NCI-H1930 (cell line): Measurements from ENCODE around the gene B3GNT5.

Source experiments
- DNase-seq, 2 experiments: peaks; one replicate each; lab custom pipeline; 2025; lab: John Stamatoyannopoulos, UW

The B3GNT5 gene

GRCh38 chr3:183291497-183292031, 38.5 kb downstream of the B3GNT5 start:
- no peak for DNase-seq

DNA sequence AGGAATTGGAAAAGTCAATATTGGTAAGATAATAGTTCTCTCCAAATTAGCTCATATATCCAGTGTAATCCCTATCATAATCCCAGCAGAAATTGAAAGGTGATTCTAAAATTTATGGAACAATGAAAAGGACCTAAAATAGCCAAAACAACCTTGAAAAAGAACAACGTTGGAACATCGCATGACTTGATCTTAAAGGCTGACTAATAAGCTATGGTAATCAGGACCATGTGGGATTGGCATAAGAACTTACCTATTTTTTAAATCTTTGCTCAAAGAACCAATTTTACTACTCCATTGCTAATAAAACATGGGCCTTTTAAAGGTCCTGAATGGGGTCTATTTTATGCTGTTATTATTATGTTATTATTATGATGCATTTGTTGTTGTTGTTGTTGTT, 40.9 kb downstream of the B3GNT5 start:
- DNase-seq: no peak

DNA sequence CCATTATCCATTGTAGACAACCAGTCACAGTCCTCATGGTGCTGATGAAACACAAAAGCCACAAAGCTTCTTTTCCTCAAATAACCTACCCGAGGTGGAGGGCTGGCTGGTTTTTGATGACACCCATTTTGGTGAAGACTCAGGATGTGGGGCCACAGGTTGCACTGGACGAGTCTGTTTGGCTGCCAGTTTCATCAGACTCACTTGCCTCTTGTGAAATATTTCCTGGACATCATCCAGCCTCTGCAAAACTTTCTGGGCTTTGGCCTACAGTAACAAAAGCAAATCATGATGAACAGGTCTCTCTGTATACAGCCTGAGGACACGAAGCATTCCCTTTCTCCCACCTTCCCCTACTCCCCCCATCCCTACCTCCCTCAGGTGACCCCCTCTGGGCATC, 42.2 kb downstream of the B3GNT5 start:
- no peak for DNase-seq

DNA sequence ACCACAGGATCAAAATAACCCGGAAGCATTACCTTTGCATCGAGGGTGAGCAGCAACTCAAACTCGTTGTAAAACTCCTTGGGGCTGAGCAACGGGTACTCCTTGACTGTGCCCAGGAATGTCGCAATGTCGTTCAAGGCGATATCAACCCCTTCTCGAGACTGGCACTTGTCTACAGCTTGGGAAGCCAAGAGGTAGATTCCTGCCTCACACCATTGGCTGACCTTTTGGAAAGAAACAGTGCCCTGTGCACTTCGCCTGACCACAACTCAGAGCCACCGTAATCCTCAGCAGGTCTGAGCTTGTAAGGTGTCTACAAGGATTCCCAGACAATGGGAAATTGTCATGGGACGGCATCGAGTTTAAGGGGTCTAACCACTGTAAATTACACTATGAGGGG, 43.9 kb downstream of the B3GNT5 start:
- no peak for DNase-seq

GRCh38 chr3:183298701-183299153, 45.7 kb downstream of the B3GNT5 start:
- DNase-seq: no peak

DNA sequence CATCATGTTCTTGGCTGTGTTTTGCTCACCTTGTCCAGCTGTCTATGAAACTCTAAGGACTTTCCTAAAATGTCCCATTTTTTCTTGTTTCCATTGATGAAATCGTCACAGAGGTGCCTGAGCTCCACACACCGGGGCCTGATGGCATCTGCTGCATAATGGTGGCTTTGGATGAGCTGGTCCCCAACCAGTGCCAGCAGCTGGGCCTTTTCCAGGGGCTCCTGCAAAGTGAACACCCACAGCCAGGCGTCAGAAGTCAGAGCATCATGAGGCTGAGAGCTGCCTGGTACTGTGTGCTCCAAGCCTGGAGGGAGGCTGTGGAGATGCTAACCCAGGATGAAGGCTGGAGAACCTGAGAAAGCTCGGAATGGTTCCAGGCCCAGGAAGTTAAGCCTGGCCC, 46.9 kb downstream of the B3GNT5 start:
- no peak for DNase-seq

DNA sequence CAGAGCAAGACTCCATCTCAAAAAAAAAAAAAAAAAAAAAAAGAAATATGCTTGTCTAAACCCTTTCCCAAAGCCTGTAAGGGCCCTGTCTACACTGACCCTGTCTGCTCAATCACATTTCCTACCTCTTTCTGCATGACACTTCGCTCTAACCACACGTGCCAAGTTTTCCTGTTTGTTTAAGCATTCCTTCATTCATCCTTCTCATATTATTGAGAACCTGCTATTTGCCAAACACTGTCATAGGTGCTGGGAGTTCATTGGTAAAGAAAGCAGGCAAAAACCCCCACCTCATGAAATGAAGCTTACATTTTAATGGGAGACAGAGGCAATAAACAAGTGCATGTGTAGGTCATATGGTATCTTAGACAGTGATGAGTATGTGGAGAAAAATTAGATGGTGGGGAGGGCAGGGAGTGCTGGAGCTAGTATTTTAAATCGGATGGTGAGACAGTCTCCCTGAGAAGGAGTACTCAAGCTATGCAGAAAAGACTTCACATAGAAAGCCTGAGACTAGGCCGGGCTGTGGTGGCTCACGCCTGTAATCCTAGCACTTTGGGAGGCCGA, 48.0 kb downstream of the B3GNT5 start:
- no peak for DNase-seq

DNA sequence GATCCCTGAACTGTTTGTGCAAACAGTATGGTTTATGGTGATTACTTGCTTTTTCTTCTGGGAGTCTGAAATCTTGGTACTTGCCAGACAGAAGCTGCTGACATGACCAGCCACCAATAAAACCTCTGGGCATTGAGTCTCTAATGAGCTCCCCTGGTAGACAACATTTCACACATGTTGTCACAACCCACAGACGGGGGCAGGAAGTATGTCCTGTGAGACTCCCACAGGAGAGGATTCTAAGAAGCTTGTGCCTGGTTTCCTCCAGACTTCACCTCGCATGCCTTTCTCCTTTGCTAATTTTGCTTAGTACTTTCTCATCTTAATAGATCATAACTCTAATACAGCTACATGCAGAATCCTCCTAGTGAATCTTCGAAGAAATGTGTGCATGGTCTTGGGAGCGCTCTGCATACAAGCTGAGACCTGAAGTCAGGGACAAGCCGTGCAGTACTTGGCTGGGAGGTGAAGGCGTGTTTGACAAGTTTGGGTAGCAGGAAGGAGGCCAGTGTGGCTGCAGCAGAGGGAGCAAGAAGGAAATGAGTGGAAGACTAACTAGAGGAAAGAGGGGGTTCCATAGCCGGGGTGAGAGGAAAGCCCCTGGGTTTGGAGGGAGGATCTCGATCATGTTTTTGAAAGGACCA, 49.0 kb downstream of the B3GNT5 start:
- no peak for DNase-seq

GRCh38 chr3:183303690-183304089, 50.6 kb downstream of the B3GNT5 start:
- DNase-seq: no peak

DNA sequence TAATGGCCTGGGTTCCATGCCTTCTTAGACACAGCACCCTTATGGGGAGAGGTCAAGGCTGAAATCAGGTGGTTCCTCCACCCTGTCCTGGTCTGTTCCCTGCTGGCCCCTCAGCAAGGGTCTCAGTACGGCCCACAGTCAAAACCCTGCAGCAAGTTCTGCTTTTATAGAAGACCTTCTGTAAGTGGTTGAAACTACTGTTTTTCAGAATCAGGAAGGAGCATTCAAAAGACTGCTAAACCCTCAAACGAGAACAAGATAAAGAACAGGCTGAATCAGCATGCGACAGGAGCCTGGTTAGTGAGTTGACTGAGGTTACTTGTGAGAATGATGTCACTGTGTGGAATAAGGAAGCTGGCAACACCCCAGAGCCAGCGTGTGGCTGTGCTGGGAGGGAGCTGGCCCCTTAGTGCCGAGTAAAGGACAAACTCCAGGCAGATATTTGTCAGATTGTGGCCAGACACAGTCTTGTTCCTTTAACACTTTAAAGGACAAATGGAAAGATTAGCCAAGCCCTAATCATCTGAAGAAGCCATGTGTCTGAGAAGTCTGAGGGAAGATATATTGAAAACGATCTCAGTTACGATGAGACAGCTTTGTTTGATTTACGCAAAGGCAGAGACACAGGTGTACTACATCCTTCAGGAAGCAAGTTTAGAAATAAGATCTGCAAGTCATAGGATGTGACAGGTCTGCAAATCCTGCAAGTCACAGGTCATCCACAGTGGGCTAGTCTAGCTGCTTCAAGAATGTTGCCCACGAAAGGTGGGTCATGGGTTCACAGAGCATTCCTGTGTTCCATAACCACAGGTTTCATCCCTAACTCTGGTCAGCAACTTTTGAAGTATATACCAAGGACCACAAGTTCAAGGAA, 54.0 kb downstream of the B3GNT5 start:
- DNase-seq: no peak

DNA sequence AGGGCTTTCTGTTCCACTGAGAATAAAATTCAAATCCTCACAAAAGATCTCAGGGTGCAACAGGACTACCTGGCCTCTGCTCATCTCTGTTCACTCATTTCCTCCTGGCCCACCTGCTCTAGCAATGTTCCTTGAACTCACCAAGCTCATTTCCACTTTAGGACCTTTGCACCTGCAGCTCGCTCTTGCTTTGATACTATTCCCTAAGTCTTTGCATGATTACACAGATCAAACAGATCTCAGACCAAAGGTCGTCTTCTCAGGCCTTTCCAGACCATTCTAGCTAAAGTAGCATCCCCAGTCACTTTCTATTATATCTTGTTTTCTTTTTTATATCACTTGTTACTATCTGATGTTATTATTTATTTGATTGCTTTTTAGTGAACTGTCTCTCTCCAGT, 54.7 kb downstream of the B3GNT5 start:
- DNase-seq: no peak

- DNase-seq: no peak
Observed at GRCh38 chr3:183308751-183309150, 55.7 kb downstream of the B3GNT5 start.

DNA sequence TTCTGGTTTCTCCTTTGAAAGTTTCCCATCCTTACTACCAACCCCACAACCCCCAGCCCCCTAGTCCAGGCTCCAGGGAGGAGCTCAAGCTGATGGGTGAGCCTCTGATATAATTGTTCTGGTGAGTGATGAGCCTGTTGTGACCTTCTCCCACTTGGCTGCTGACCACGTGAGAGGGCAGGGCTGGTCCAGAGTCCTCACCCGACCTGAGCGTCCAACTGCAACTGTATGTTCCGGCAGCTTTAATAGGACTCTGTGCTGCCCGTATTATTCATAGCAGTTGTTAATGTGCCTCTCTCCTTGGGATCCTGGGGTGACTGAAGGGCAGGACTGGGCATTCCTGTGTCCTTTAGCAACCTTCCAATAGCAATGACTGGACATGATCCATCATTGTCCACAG, 56.2 kb downstream of the B3GNT5 start:
- DNase-seq: no peak

DNA sequence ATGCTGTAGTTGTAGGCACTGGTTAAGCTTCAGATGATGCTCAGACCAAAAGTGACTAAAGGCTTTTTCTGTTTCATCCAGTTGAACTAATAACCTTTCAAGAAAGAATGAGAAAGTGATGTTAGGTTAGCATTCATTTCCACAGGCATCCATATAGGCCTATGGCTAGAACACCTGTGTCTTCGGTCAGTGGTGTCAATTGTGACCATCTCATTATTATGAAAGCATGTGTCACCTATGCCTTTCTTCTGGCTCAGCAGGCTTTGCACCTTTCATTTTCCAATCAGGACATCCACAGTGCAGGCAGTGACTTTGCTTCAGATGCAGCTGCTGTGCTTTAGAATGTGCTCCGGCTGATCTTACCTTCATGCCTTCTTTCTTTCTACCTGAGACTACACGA, 57.9 kb downstream of the B3GNT5 start:
- DNase-seq: no peak

DNA sequence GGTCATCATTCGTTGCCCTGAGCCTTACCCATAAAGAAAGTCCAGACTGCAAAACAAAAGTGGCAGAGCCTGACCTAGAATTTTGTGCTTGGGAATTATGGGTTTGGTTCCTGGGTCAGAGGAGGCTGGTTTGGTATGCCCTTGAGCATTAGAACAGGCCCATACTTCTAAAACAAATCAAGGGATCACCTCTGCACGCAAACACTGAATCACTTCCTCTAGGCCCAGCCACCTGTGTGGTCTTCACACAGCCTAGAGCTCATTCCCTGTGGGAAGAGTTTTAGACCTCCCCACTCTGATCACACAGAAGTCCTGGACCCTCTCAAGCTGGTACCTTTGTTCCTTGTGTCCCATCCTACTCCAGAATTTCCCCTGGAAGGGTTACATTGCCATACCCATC, 59.4 kb downstream of the B3GNT5 start:
- no peak for DNase-seq

GRCh38 chr3:183313351-183313750, 60.3 kb downstream of the B3GNT5 start:
- DNase-seq: no peak

DNA sequence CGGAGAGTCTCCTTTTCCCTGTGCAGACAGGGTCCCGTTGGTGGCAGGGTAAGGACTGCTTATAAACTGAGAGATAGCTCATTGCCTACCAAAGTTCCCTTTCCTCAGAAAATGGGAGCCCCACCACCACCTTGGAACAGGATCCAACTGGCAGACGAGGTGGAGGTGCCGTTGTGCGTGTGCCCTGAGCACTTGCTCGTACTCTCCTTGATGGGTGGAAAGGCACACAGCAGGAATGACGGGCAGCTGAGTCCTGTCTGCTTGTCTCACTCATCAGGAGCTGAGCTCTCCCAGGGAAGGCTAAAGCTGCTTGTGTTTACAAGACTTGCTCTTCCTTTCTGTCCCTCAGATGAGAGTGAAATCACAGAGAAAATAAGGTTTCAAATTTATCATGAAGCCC, 60.7 kb downstream of the B3GNT5 start:
- DNase-seq: no peak

GRCh38 chr3:183315739-183316138, 62.7 kb downstream of the B3GNT5 start:
- no peak for DNase-seq

GRCh38 chr3:183317271-183317670, 64.2 kb downstream of the B3GNT5 start:
- no peak for DNase-seq

DNA sequence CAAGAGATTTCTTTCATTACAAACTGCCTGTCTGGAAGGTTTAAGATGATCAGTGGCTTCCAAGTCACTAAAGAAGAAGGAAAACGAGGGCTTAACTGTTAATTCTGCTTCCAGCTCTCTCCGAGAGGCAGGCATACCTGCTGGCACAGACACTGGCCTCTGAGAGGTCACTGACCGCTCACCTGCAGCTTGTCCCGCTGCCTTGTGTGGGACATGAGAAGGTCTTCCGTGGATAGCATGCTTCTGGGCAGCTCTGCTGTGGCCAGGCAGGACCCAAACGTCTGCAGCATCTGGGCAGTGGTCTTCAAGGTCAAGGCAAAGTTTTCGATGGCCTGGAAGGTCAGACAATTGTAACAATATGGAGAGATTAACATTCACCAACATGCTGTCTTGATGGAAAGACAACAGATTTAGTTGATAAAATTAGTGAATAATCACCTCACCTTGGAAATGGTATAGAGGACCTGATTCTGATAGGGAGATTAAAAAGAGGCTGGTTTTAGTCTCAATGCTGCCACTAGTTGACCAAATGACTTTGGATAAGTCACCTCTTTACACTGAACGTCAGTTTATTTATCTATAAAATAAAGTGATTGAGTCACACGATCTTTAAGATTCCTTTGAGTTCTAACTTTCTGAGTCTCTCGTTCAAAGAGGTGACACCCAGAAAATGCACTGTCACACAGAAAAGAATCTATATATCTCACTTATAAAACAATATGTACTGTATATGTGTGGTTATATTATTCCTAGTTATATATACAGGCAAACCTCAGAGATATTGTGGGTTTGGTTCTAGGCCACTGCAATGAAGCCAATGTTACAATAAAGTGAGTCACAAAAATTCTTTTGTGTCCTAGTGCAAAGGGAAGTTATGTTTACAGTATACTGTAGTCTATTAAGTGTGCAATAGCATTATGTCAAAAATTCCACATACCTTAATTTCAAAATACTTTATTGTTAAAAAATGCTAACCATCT, 65.1 kb downstream of the B3GNT5 start:
- no peak for DNase-seq

DNA sequence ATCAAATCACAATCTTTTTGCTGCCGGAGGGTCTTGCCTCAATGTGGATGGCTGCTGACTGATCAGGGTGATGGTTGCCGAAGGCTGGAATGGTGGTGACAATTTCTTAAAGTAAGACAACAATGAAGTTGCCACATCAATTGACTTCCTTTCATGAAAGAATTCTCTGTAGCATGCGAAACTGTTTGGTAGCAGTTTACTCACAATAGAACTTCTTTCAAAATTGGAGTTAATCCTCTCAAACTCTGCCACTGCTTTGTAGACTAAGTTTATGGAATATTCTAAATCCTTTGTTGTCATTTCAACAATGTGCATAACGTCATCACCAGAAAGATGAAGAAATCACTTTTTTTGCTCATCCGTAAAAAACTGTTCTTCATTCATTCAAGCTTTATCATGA, 65.8 kb downstream of the B3GNT5 start:
- no peak for DNase-seq

GRCh38 chr3:183319371-183319770, 66.3 kb downstream of the B3GNT5 start:
- no peak for DNase-seq
